NCI-H1436 treated with DMSO at 0.1 percent for 48 hours (cell line): ENCODE data around the gene EFS.

Source experiments
- DNase-seq: peaks from one replicate; lab custom pipeline; 2025; lab: John Stamatoyannopoulos, UW

Gene EFS

GRCh38 chr14:23379366-23380196, 14.6 kb upstream of the EFS start:
- DNase-seq = no peak

- DNase-seq = no peak
Measured at GRCh38 chr14:23378612-23379220, 13.7 kb upstream of the EFS start.

- DNase-seq = no peak
Measured at GRCh38 chr14:23377573-23378563, 12.9 kb upstream of the EFS start.

GRCh38 chr14:23377198-23377550, 12.2 kb upstream of the EFS start:
- no peak for DNase-seq

GRCh38 chr14:23376482-23377197, 11.7 kb upstream of the EFS start, which contains the start of gene CMTM5:
CMTM5 (plus strand) TSS chr14:23377046; CDS start chr14:23377252, 206 bp downstream.
- no peak for DNase-seq

GRCh38 chr14:23375527-23376251, 10.7 kb upstream of the EFS start:
- no peak for DNase-seq

- no peak for DNase-seq
Measured at GRCh38 chr14:23373041-23373440, 8.1 kb upstream of the EFS start.

GRCh38 chr14:23372509-23372908, 7.5 kb upstream of the EFS start, which contains the start of gene IL25:
IL25 (plus strand) TSS chr14:23372809.
- DNase-seq = no peak

- no peak for DNase-seq
Measured at GRCh38 chr14:23371865-23372264, 6.9 kb upstream of the EFS start.

GRCh38 chr14:23370221-23370620, 5.2 kb upstream of the EFS start:
- no peak for DNase-seq

- DNase-seq = peak; percentile 28
Measured at GRCh38 chr14:23366426-23366921, 1.5 kb upstream of the EFS start.

GRCh38 chr14:23365732-23366425, 907 bp upstream of the EFS start:
- no peak for DNase-seq

GRCh38 chr14:23364164-23365035, 572 bp downstream of the EFS start:
- DNase-seq = no peak

GRCh38 chr14:23362200-23362599, 2.8 kb downstream of the EFS start:
- DNase-seq = no peak

- no peak for DNase-seq
Measured at GRCh38 chr14:23361763-23362162, 3.2 kb downstream of the EFS start.

GRCh38 chr14:23361320-23361719, 3.7 kb downstream of the EFS start:
- DNase-seq = no peak

GRCh38 chr14:23360496-23360895, 4.5 kb downstream of the EFS start:
- DNase-seq = no peak

- DNase-seq = no peak
Measured at GRCh38 chr14:23359722-23360447, 5.1 kb downstream of the EFS start.
